Lower lobe of right lung (tissue), 2 donors: ENCODE measurements around the gene RTL3. TPM values are rescaled to one million over a fixed set of nuclear protein-coding genes. Genes with fewer than 3 reads are reported as not detected.

ENCODE experiments used
- ATAC-seq, 2 donors: fragments of 200-7000 bp; cut with Tn5 transposase; one replicate each; pipeline ENCODE4 v1.9.1; 2020 to 2022; ENCODE audit warnings: mild to moderate bottlenecking in 2 of 2, moderate library complexity in 2 of 2
- DNase-seq: peaks from one replicate; pipeline ENCODE4 v3.0.0-alpha.2; 2020
- H3K27ac ChIP-seq: fragments of 200-600 bp; one replicate; pipeline ENCODE4 v1.8.0; 2022
- H3K27me3 ChIP-seq: fragments of 200-600 bp; one replicate; pipeline ENCODE4 v1.8.0; 2022; ENCODE audit warnings: low read depth
- H3K36me3 ChIP-seq: fragments of 200-600 bp; one replicate; pipeline ENCODE4 v1.8.0; 2022; ENCODE audit warnings: mild to moderate bottlenecking
- H3K4me1 ChIP-seq: fragments of 200-600 bp; one replicate; pipeline ENCODE4 v1.8.0; 2022
- H3K4me3 ChIP-seq: fragments of 200-600 bp; one replicate; pipeline ENCODE4 v1.8.0; 2022; ENCODE audit warnings: mild to moderate bottlenecking
- H3K9me3 ChIP-seq: fragments of 200-600 bp; one replicate; pipeline ENCODE4 v1.8.0; 2022
- intact Hi-C: fragments of 100-400 bp; cut with DNase I; formaldehyde crosslinking; loops from one replicate; pipeline ENCODE4 v1.11.0; 2022
- total RNA-seq: library from RNA; stranded (reverse); fragmentation: NEBNext Ultra II Directional; extraction: Animal tissue kit (Norgen Biotek cat#: 25700); gene quantifications from one replicate; pipeline ENCODE4 v1.2.1, GENCODE V29; 2021
- TF ChIP-seq, protein P1 (sequence below): fragments of 200-600 bp; IDR thresholded peaks from one replicate; pipeline ENCODE4 v1.8.0; 2022; ENCODE audit warnings: antibody characterized with exemption, mild to moderate bottlenecking
- donor health status: DM: no; HTN: yes; CAD: no; lungs with severe emphysema.

RTL3 gene
- total RNA-seq, 1 donor from 2014 or later: not detected

DNA sequence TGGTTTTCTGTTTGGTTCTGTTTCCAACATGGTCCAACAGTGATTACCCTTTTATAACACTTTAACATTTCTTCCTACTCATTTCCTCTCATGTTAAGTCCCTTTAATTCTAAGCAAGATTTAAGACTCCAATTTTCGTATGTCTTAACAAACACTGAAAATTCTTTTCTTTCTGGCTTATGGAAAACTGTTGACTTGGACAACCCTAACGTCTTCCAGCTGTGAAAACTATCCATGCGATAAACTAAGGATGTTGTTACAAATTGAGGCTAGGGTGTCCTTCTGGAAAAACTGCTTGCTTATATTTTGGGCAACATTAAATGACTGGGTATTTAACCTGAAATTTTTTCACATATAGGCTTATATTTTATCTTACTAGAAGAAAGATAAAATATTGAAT lies 33.9 kb upstream of the RTL3 start:
- Histone ChIP-seq H3K27ac (no peak overlapping the region), H3K9me3 (no peaks in the 10 kb centered on the region), H3K27me3 (no peaks in the 10 kb centered on the region), H3K36me3 (no peaks in the 10 kb centered on the region), H3K4me3 (no peak overlapping the region), H3K4me1 (no peaks in the 10 kb centered on the region)
- intact Hi-C loops: no loop called here
- DNase-seq: no peak
- TF ChIP-seq, protein P1, sequence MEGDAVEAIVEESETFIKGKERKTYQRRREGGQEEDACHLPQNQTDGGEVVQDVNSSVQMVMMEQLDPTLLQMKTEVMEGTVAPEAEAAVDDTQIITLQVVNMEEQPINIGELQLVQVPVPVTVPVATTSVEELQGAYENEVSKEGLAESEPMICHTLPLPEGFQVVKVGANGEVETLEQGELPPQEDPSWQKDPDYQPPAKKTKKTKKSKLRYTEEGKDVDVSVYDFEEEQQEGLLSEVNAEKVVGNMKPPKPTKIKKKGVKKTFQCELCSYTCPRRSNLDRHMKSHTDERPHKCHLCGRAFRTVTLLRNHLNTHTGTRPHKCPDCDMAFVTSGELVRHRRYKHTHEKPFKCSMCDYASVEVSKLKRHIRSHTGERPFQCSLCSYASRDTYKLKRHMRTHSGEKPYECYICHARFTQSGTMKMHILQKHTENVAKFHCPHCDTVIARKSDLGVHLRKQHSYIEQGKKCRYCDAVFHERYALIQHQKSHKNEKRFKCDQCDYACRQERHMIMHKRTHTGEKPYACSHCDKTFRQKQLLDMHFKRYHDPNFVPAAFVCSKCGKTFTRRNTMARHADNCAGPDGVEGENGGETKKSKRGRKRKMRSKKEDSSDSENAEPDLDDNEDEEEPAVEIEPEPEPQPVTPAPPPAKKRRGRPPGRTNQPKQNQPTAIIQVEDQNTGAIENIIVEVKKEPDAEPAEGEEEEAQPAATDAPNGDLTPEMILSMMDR: no peak
- no peak for ATAC-seq

DNA sequence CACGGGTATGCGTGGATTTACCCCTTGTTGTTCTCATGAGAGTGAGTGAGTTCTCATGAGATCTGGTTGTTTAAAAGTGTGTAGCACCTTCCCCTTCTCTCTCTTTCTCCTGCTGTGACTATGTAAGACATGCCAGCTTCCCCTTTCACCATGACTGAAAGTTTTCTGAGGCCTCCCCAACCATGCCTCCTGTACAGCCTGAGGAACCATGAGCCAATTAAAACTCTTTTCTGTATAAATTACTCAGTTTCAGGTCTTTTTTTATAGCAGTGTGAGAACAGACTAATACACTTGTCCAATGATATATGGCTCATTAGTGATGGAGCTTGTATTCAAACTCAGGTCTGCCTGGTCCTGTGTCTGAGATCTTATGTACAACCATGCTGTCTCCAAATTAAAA lies 28.5 kb upstream of the RTL3 start:
- DNase-seq: no peak
- Histone ChIP-seq H3K27ac (no peak overlapping the region), H3K9me3 (no peaks in the 10 kb centered on the region), H3K4me3 (no peak overlapping the region), H3K36me3 (no peaks in the 10 kb centered on the region), H3K4me1 (no peaks in the 10 kb centered on the region), H3K27me3 (no peaks in the 10 kb centered on the region)
- intact Hi-C loops: no loop called here
- TF ChIP-seq, protein P1: no peak
- no peak for ATAC-seq

- ATAC-seq (no peak), DNase-seq (no peak)
- Histone ChIP-seq H3K27me3 (no peaks in the 10 kb centered on the region), H3K36me3 (no peaks in the 10 kb centered on the region), H3K4me1 (no peaks in the 10 kb centered on the region), H3K4me3 (no peak overlapping the region), H3K27ac (no peak overlapping the region), H3K9me3 (no peaks in the 10 kb centered on the region)
- TF ChIP-seq, protein P1: no peak
- intact Hi-C loops: no loop called here
Measured at GRCh38 chrX:78673246-78673645, 14.1 kb upstream of the RTL3 start.

- Histone ChIP-seq H3K9me3 (no peaks in the 10 kb centered on the region), H3K36me3 (no peaks in the 10 kb centered on the region), H3K4me1 (no peaks in the 10 kb centered on the region), H3K4me3 (no peak overlapping the region), H3K27ac (no peak overlapping the region), H3K27me3 (no peaks in the 10 kb centered on the region)
- ATAC-seq: no peak
- intact Hi-C loops: no loop called here
- no peak for DNase-seq
- TF ChIP-seq, protein P1: no peak
Measured at GRCh38 chrX:78665342-78665741, 6.2 kb upstream of the RTL3 start.

DNA sequence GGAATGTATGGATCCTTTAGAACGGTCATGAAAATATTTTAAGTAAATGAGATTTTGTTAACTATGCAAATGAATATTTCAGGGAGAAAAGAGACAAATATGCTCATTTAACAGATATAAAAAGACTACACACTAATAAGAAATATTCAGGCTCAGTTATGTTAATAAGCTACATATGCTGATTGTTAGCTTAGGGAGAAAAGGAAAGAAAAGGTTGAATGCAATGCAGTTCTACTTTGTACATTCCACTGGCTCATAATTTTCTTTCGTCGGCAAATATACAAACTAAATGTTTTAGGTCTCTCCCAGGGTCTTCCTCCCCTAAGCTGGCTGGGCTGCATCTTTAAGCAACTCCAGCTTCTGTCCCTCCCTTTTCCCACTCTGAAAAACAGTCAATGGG lies 2.7 kb upstream of the RTL3 start:
- H3K4me3 ChIP-seq: no peak overlapping the region
- no peaks in the 10 kb centered on the region for H3K27me3 ChIP-seq
- no peak overlapping the region for H3K27ac ChIP-seq
- intact Hi-C loops: no loop called here
- no peaks in the 10 kb centered on the region for H3K4me1 ChIP-seq
- TF ChIP-seq, protein P1: no peak
- no peaks in the 10 kb centered on the region for H3K36me3 ChIP-seq
- ATAC-seq: no peak
- no peaks in the 10 kb centered on the region for H3K9me3 ChIP-seq
- no peak for DNase-seq

- Histone ChIP-seq H3K9me3 (no peaks in the 10 kb centered on the region), H3K4me1 (no peaks in the 10 kb centered on the region), H3K27me3 (no peaks in the 10 kb centered on the region), H3K4me3 (no peak overlapping the region), H3K36me3 (no peaks in the 10 kb centered on the region), H3K27ac (no peak overlapping the region)
- ATAC-seq (no peak), DNase-seq (no peak)
- intact Hi-C loops: no loop called here
- TF ChIP-seq, protein P1: no peak
Measured at GRCh38 chrX:78659955-78660354, 827 bp upstream of the RTL3 start.
